Right hindlimb (tissue), 1 donor: ENCODE data around the gene IFNGR2.
"Not testable (repeated sequence)": the region's sequence is repeated elsewhere in the genome, so short reads cannot be mapped to it uniquely, and the experiment has no call there.

Experiments
- DNase-seq: peaks from one replicate; pipeline ENCODE4 v3.0.0-alpha.2; 2018

The IFNGR2 gene

GRCh38 chr21:33406493-33406892 lies 3.3 kb downstream of the IFNGR2 start:
- DNase-seq, result no peak

- no peak for DNase-seq
These were observed 8.8 kb downstream of the IFNGR2 start for GRCh38 chr21:33411949-33412430.

- DNase-seq, result not testable (repeated sequence)
These were observed 9.2 kb downstream of the IFNGR2 start for GRCh38 chr21:33412439-33412831.

GRCh38 chr21:33412832-33413519 lies 9.8 kb downstream of the IFNGR2 start:
- no peak for DNase-seq

- DNase-seq, result no peak
These were observed 10.9 kb downstream of the IFNGR2 start for GRCh38 chr21:33414068-33414467.

- DNase-seq, result no peak
These were observed 11.7 kb downstream of the IFNGR2 start for GRCh38 chr21:33414926-33415325.

- peak; percentile 45 for DNase-seq
These were observed 15.5 kb downstream of the IFNGR2 start for GRCh38 chr21:33418691-33419090.

- no peak for DNase-seq
These were observed 16.4 kb downstream of the IFNGR2 start for GRCh38 chr21:33419538-33420123.

GRCh38 chr21:33421713-33422393 lies 18.6 kb downstream of the IFNGR2 start:
- DNase-seq, result no peak

- DNase-seq, result no peak
These were observed 21.0 kb downstream of the IFNGR2 start for GRCh38 chr21:33424214-33424613.

- no peak for DNase-seq
These were observed 22.6 kb downstream of the IFNGR2 start for GRCh38 chr21:33425825-33426224.

- DNase-seq, result no peak
These were observed 23.8 kb downstream of the IFNGR2 start for GRCh38 chr21:33427051-33427450.

GRCh38 chr21:33428669-33429068 lies 25.5 kb downstream of the IFNGR2 start:
- DNase-seq, result no peak

- DNase-seq, result no peak
These were observed 27.6 kb downstream of the IFNGR2 start for GRCh38 chr21:33430858-33431257.

- DNase-seq, result no peak
These were observed 29.3 kb downstream of the IFNGR2 start for GRCh38 chr21:33432496-33432895.

GRCh38 chr21:33433001-33433400 lies 29.8 kb downstream of the IFNGR2 start:
- DNase-seq, result no peak

- no peak for DNase-seq
These were observed 30.4 kb downstream of the IFNGR2 start for GRCh38 chr21:33433425-33434114.

GRCh38 chr21:33434770-33435360 lies 31.7 kb downstream of the IFNGR2 start:
- no peak for DNase-seq

GRCh38 chr21:33437140-33437539 lies 33.9 kb downstream of the IFNGR2 start:
- DNase-seq, result no peak

GRCh38 chr21:33441489-33442477 lies 38.6 kb downstream of the IFNGR2 start:
- DNase-seq, result peak; percentile 38

GRCh38 chr21:33443194-33443593 lies 40.0 kb downstream of the IFNGR2 start:
- DNase-seq, result no peak

- no peak for DNase-seq
These were observed 41.3 kb downstream of the IFNGR2 start for GRCh38 chr21:33444499-33444898.
